K562 (cell line): ENCODE data around the gene UQCRFS1. TPM values are rescaled to one million over a fixed set of nuclear protein-coding genes. Genes with fewer than 3 reads are reported as not detected.

ENCODE experiments used
- ATAC-seq: fragments of 200-7000 bp; cut with Tn5 transposase; 3 replicates; pipeline ENCODE4 v1.9.1; 2020; ENCODE audit warnings: moderate library complexity
- BruUV-seq: library from RNA; stranded (reverse); fragments of 400-500 nt; replicated peaks from 2 replicates; lab custom pipeline; 2021; lab: Mats Ljungman, UMichigan
- CTCF ChIA-PET: fragments of 300-600 bp; formaldehyde crosslinking; extraction: SDS; loops from one replicate; lab custom pipeline; 2021; ENCODE audit warnings: low intra/inter-chr PET ratio; lab: Yijun Ruan, JAX
- POLR2A ChIA-PET: fragments of 300-600, 350-650 bp; sonication (Branson Sonifier 250); formaldehyde crosslinking; extraction: SDS; loops from one replicate; lab custom pipeline; 2021; ENCODE audit warnings: antibody characterized with exemption, inconsistent platforms; lab: Yijun Ruan, JAX
- DNase-seq, 4 experiments: peaks; one replicate each; pipeline versions ENCODE4 v3.0.0 to v3.0.0-alpha.2; 2011 to 2018; ENCODE audit warnings: low spot score in 3 of 4, mixed read lengths in 3 of 4; ENCODE audit errors: extremely low read depth in 1 of 4
- FAIRE-seq: peaks from 2 replicates; lab custom pipeline; 2011; peaks lifted over from hg19 to GRCh38; lab: Jason Lieb, UNC
- H2AFZ ChIP-seq: 2 replicates; pipeline ENCODE4 v1.6.0; 2011; ENCODE audit warnings: low read depth, low read length, control low read depth, inconsistent platforms
- H3K27ac ChIP-seq: fragments of 200-600 bp; 3 replicates; pipeline ENCODE4 v1.8.0; 2011; ENCODE audit warnings: low read depth, mild to moderate bottlenecking, control low read depth, inconsistent platforms, low read length, moderate library complexity, mixed read lengths; ENCODE audit errors: extremely low read depth
- H3K27me3 ChIP-seq, 2 experiments: fragments of 300-600 bp in 1 of 2; 2 replicates in 1 of 2; 3 replicates in 1 of 2; pipeline versions ENCODE4 v1.6.0 to v1.8.0; 2011; ENCODE audit warnings: inconsistent platforms in 2 of 2, low read length in 2 of 2, mild to moderate bottlenecking in 1 of 2, mixed read lengths in 1 of 2, moderate library complexity in 1 of 2; ENCODE audit not compliant: control insufficient read depth in 2 of 2, insufficient read depth in 2 of 2
- H3K36me3 ChIP-seq: fragments of 300-600 bp; 3 replicates; pipeline ENCODE4 v1.8.0; 2011; ENCODE audit warnings: mild to moderate bottlenecking, low read length, inconsistent platforms; ENCODE audit not compliant: control insufficient read depth, insufficient read depth
- H3K4me1 ChIP-seq, 2 experiments: fragments of 200-600 bp in 1 of 2; replicated peaks in 1 of 2; 2 replicates in 1 of 2; 3 replicates in 1 of 2; pipeline versions ENCODE4 v1.5.1 to v1.8.0; 2011; ENCODE audit warnings: inconsistent platforms in 2 of 2, low read length in 2 of 2, mild to moderate bottlenecking in 1 of 2, mixed read lengths in 1 of 2, moderate library complexity in 1 of 2; ENCODE audit not compliant: control insufficient read depth in 2 of 2, insufficient read depth in 2 of 2
- H3K4me2 ChIP-seq: 2 replicates; pipeline ENCODE4 v1.6.1; 2011; ENCODE audit warnings: low read length, control low read depth, inconsistent platforms, mixed read lengths; ENCODE audit not compliant: insufficient read depth
- H3K4me3 ChIP-seq: fragments of 200-600 bp; sonication (generic), shearing (Covaris generic); 2 replicates; pipeline ENCODE4 v1.5.1; 2016; ENCODE audit warnings: control low read depth, inconsistent platforms
- H3K79me2 ChIP-seq: fragments of 200-600 bp; 3 replicates; pipeline ENCODE4 v1.8.0; 2011; ENCODE audit warnings: low read length, inconsistent platforms; ENCODE audit not compliant: control insufficient read depth, insufficient read depth
- H3K9ac ChIP-seq, 2 experiments: 2 replicates each; pipeline versions ENCODE4 v1.6.0 to v1.6.1; 2011; ENCODE audit warnings: low read depth in 2 of 2, low read length in 2 of 2, control low read depth in 1 of 2, inconsistent platforms in 1 of 2, mild to moderate bottlenecking in 1 of 2, mixed read lengths in 1 of 2; ENCODE audit not compliant: insufficient read depth in 1 of 2
- H3K9me1 ChIP-seq: one replicate; pipeline ENCODE4 v1.6.0; 2011; ENCODE audit warnings: inconsistent platforms, mild to moderate bottlenecking, low read length, moderate library complexity; ENCODE audit not compliant: control insufficient read depth, insufficient read depth
- H3K9me3 ChIP-seq: replicated peaks from 2 replicates; pipeline ENCODE4 v1.5.1; 2011; ENCODE audit warnings: low read depth, low read length, inconsistent platforms; ENCODE audit not compliant: control insufficient read depth, insufficient read depth
- H4K20me1 ChIP-seq: replicated peaks from 2 replicates; pipeline ENCODE4 v1.6.1; 2011; ENCODE audit warnings: low read length, inconsistent platforms, mixed read lengths; ENCODE audit not compliant: control insufficient read depth, insufficient read depth
- CEBPB ChIP-seq: fragments of 450-650 bp; IDR thresholded peaks from 2 replicates; pipeline ENCODE4 v1.6.1; 2016; ENCODE audit warnings: missing genetic modification characterization, missing compliant biosample characterization
- ILF3 ChIP-seq: fragments of 450-650 bp; IDR thresholded peaks from 2 replicates; pipeline ENCODE4 v1.6.1; 2018; ENCODE audit warnings: antibody characterized with exemption, mild to moderate bottlenecking, moderate library complexity, borderline replicate concordance
- SRSF3 ChIP-seq: fragments of 200-400 bp; formaldehyde crosslinking; IDR thresholded peaks from 2 replicates; pipeline ENCODE4 v1.6.1; 2016; ENCODE audit warnings: mild to moderate bottlenecking, low read length, moderate library complexity; ENCODE audit not compliant: insufficient read depth
- ZC3H8 ChIP-seq: fragments of 450-650 bp; IDR thresholded peaks from 2 replicates; pipeline ENCODE4 v1.6.1; 2017
- ZNF197 ChIP-seq: fragments of 200-800 bp; sonication (Bioruptor generic); IDR thresholded peaks from 2 replicates; pipeline ENCODE4 v1.6.1; 2016; ENCODE audit warnings: low read depth, missing genetic modification characterization, missing compliant biosample characterization
- WGBS: fragments of 100-300 bp; shearing (Covaris generic); methylation state at CpG from one replicate; pipeline ENCODE4 v1.1.6; 2016; ENCODE audit warnings: low coverage, mixed read lengths; ENCODE audit not compliant: insufficient coverage; ENCODE audit errors: missing lambda C conversion rate; 5-methylcytosine and 5-hydroxymethylcytosine counted together
- in situ Hi-C: fragments of 300-500 bp; cut with MboI; formaldehyde crosslinking; loops from 4 replicates; pipeline ENCODE4 v1.15.0; 2018; ENCODE audit warnings: inconsistent platforms, mixed read lengths
- intact Hi-C: fragments of 100-400 bp; cut with micrococcal nuclease; formaldehyde crosslinking; loops from 2 replicates; pipeline ENCODE4 v1.14.2; 2022
- polyA plus RNA-seq, 8 experiments: library from polyadenylated mRNA; depleted of rRNA in 4 of 8; stranded (reverse) in 5 of 8; unstranded in 3 of 8; fragments of >200 nt; fragmentation: Nextera tagmentation in 2 of 8; fragmentation: Illumina TruSeq in 1 of 8; extraction: Ambion mirVana in 2 of 8; extraction: Trizol in 1 of 8; gene quantifications; 2 replicates each; pipeline versions ENCODE4 v1.2.1 to v1.2.3, GENCODE V29; 2011 to 2014; ENCODE audit warnings: inconsistent platforms in 1 of 8, missing spikeins in 1 of 8
- total RNA-seq, 7 experiments: library from RNA; depleted of rRNA in 6 of 7; stranded (reverse); fragments of >200 nt in 6 of 7; fragmentation: Illumina TruSeq in 2 of 7; extraction: Trizol in 2 of 7; gene quantifications; 2 replicates each; pipeline versions ENCODE4 v1.2.1 to v1.2.3, GENCODE V29; 2011 to 2021; ENCODE audit warnings: low replicate concordance in 1 of 7
- TF ChIP-seq, protein P1 (sequence below), 3 experiments: IDR thresholded peaks in 2 of 3; conservative IDR thresholded peaks in 1 of 3; 2 replicates each; pipeline ENCODE4 v1.5.1; 2011 to 2012; ENCODE audit warnings: low read length in 3 of 3, mild to moderate bottlenecking in 3 of 3, control low read depth in 2 of 3, improper control_type of control experiment in 1 of 3, inconsistent platforms in 1 of 3, low read depth in 1 of 3, mixed read lengths in 1 of 3, moderate library complexity in 1 of 3; ENCODE audit not compliant: insufficient read depth in 2 of 3
- TF ChIP-seq, protein P2 (sequence below): sonication (generic); formaldehyde crosslinking; IDR thresholded peaks from 2 replicates; pipeline ENCODE4 v1.8.0; 2022; ENCODE audit warnings: missing genetic modification reagents, mild to moderate bottlenecking, moderate library complexity, borderline replicate concordance

Gene UQCRFS1
- total and polyA plus RNA-seq, 9 of the 15 experiments (the other 6 are each of a cell fraction or from before 2014, with no cell fraction given): 10.8 to 110 (median 64.7) TPM

DNA sequence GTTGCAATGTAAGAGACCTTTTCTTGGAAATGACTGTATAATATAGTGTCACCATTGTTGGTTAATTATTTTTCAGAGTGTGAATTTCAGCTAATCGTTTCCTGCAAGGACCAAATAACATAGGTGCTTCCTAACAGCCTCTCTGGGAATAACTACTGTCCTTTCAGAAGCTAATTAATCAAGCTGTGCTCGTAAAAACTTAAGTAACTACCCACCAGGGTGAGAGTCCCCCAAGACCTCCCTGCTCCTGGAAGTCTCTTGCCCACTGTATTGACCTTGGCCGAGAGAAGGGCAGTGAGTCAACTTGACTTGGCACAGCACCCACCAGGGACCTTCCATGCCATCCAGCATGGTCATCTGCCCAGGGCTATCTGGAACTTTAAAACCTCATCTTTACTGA, 50.3 kb downstream of the UQCRFS1 start:
- H3K4me3 ChIP-seq: no peak overlapping the region
- no peak overlapping the region for H3K9ac ChIP-seq
- no peak for ATAC-seq
- in situ Hi-C loops: no loop called here
- no peaks in the 10 kb centered on the region for H3K27me3 ChIP-seq
- H3K79me2 ChIP-seq: no peaks in the 10 kb centered on the region
- H3K9me1 ChIP-seq: no peaks in the 10 kb centered on the region
- no peak overlapping the region for H3K27ac ChIP-seq
- ChIA-PET CTCF (no interaction called here), POLR2A (interaction anchor here (0.5 to 0.6 kb wide), 2 partner anchors 498 to 754 kb away, joined by 3 to 4 read pairs; no protein-coding TSS in a partner anchor)
- no peak overlapping the region for H2AFZ ChIP-seq
- 0% methylated on average over 3 of the region's 3 CpGs for WGBS
- no peak for TF ChIP-seq SRSF3
- TF ChIP-seq ILF3: no peak
- TF ChIP-seq, protein P1, sequence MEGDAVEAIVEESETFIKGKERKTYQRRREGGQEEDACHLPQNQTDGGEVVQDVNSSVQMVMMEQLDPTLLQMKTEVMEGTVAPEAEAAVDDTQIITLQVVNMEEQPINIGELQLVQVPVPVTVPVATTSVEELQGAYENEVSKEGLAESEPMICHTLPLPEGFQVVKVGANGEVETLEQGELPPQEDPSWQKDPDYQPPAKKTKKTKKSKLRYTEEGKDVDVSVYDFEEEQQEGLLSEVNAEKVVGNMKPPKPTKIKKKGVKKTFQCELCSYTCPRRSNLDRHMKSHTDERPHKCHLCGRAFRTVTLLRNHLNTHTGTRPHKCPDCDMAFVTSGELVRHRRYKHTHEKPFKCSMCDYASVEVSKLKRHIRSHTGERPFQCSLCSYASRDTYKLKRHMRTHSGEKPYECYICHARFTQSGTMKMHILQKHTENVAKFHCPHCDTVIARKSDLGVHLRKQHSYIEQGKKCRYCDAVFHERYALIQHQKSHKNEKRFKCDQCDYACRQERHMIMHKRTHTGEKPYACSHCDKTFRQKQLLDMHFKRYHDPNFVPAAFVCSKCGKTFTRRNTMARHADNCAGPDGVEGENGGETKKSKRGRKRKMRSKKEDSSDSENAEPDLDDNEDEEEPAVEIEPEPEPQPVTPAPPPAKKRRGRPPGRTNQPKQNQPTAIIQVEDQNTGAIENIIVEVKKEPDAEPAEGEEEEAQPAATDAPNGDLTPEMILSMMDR (IDR thresholded peaks at IDR 0.05 in 2 of 3, conservative IDR thresholded peaks at IDR 0.05 in 1 of 3; ENCODE audit: insufficient read depth in 2 of 3, low read depth in 1 of 3, low read length in 3 of 3): no peak
- TF ChIP-seq ZC3H8: no peak
- no peak for TF ChIP-seq CEBPB
- TF ChIP-seq, protein P2, sequence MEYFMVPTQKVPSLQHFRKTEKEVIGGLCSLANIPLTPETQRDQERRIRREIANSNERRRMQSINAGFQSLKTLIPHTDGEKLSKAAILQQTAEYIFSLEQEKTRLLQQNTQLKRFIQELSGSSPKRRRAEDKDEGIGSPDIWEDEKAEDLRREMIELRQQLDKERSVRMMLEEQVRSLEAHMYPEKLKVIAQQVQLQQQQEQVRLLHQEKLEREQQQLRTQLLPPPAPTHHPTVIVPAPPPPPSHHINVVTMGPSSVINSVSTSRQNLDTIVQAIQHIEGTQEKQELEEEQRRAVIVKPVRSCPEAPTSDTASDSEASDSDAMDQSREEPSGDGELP (CRISPR knock-in tag): no peak
- TF ChIP-seq ZNF197 (CRISPR knock-in tag): no peak
- no peaks in the 10 kb centered on the region for H3K4me1 ChIP-seq
- no peaks in the 10 kb centered on the region for H3K9me3 ChIP-seq
- no peaks in the 10 kb centered on the region for H3K36me3 ChIP-seq
- H3K4me2 ChIP-seq: no peak overlapping the region
- intact Hi-C loops: loop anchor here (10.0 kb wide), 1 partner anchor 82 kb away; no protein-coding TSS in a partner anchor
- H4K20me1 ChIP-seq: no peaks in the 10 kb centered on the region
- no peak for FAIRE-seq
- no TSS peak for BruUV-seq
- DNase-seq: no peak
